Measurements from ENCODE around the gene SLC2A3.
"Not testable (repeated sequence)": the region's sequence is repeated elsewhere in the genome, so short reads cannot be mapped to it uniquely, and the experiment has no call there.

- not testable (repeated sequence) for TF ChIP-seq CTCF, POLR2A (IDR thresholded peaks at IDR 0.05)
These were observed 29.7 kb downstream of the SLC2A3 start for GRCh38 chr12:7906303-7906702.
